Measurements from ENCODE around the gene DAAM2.

DNA sequence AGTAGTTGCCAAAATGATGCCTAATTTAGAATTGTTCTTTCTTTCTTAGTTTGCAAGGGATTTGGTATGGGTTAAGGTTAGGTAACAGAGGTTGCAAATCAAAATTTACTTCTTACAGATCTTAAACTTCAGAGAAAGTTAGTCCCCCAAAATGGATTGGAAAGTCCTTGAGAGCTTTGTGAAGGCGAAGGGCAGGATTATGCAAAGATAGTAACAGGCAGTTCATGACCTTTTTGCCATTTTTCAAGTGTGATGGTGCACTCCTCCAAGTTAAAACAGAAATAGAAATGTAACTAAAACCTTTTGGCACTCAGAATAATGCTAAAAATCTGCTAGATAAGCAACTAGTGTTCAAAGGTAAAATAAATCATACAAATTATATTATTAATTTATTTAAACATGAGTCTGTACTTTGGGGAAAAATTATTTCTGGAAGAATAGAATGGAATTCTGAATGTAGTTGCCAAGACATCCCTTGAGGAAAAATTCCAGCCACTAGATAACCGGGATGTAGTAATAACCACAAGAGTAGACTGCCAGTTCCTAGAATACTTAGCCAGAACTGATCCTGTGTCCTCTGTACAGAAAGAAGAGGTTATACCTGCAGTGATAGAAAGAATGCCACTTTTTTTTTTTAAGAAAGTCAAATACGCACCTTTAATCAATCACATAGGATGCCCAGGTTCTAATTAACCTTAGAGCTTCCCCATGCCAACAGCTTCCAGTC lies 31.8 kb upstream of the DAAM2 start:
- TF ChIP-seq, protein P1, sequence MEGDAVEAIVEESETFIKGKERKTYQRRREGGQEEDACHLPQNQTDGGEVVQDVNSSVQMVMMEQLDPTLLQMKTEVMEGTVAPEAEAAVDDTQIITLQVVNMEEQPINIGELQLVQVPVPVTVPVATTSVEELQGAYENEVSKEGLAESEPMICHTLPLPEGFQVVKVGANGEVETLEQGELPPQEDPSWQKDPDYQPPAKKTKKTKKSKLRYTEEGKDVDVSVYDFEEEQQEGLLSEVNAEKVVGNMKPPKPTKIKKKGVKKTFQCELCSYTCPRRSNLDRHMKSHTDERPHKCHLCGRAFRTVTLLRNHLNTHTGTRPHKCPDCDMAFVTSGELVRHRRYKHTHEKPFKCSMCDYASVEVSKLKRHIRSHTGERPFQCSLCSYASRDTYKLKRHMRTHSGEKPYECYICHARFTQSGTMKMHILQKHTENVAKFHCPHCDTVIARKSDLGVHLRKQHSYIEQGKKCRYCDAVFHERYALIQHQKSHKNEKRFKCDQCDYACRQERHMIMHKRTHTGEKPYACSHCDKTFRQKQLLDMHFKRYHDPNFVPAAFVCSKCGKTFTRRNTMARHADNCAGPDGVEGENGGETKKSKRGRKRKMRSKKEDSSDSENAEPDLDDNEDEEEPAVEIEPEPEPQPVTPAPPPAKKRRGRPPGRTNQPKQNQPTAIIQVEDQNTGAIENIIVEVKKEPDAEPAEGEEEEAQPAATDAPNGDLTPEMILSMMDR (IDR thresholded peaks at IDR 0.05): no peak
- TF ChIP-seq POLR2A (IDR thresholded peaks at IDR 0.05): no peak

Data from body of pancreas (tissue), 4 donors.